NCI-H526 treated with DMSO at 0.1 percent for 48 hours (cell line): ENCODE results near the gene PLEKHG3.

Experiments
- DNase-seq: peaks from one replicate; lab custom pipeline; 2025; lab: John Stamatoyannopoulos, UW

The PLEKHG3 gene

DNA sequence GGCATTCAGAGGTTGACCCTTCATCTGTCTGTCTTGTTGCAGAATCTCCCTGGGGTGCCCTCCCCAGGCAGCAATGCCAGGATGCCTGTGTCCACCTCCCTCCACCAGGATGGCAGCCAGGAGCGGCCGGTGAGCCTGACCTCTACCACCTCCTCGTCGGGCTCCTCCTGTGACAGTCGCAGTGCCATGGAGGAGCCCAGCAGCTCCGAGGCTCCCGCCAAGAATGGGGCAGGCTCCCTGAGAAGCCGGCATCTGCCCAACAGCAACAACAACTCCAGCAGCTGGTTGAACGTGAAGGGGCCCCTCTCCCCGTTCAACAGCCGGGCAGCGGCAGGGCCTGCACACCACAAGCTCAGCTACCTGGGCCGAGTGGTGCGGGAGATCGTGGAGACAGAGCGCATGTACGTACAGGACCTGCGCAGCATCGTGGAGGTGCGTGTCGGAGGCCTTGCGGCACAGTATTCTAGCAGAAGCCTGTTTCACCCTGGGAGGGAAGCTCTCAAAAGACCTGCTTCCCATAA, 23.4 kb downstream of the PLEKHG3 start:
- DNase-seq: no peak

- no peak for DNase-seq
These were observed 23.9 kb downstream of the PLEKHG3 start for GRCh38 chr14:64728106-64728505.

- DNase-seq: no peak
These were observed 24.6 kb downstream of the PLEKHG3 start for GRCh38 chr14:64728856-64729255.

DNA sequence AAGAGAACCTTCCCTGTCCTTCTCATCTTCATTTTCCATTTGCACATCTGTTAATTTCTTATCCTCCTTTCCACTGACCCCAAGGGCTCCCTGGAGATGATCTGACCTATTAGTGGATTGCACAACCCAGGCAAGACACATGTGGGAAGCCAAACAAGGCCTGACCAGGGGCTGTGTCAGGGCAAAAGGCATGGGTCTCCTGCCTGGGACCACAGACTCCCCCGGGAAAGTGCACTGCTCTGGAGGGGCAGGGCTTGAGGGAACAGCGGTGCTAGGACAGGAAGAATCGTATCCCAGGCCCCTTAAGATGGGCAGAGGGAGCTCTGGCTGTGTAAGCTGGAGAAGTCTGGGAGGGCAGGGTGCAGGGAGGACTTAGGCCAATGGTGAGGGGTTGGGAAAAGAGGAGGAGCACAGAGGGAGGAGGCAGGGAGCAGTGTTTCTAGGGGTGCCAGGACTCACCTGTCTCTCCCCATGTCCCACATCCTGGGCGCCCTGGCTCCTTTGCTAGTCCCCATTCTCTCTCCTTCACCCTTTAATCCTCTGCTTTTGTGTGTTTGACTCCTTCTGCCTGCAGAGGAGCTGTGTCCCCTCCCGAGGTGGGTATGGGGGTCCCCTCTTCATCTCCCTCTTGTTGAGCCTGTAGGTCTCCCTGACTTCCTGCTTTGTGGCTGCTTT, 25.3 kb downstream of the PLEKHG3 start:
- DNase-seq: no peak

GRCh38 chr14:64730061-64730440, 25.8 kb downstream of the PLEKHG3 start:
- DNase-seq: no peak

GRCh38 chr14:64730681-64731080, 26.5 kb downstream of the PLEKHG3 start:
- DNase-seq: no peak

DNA sequence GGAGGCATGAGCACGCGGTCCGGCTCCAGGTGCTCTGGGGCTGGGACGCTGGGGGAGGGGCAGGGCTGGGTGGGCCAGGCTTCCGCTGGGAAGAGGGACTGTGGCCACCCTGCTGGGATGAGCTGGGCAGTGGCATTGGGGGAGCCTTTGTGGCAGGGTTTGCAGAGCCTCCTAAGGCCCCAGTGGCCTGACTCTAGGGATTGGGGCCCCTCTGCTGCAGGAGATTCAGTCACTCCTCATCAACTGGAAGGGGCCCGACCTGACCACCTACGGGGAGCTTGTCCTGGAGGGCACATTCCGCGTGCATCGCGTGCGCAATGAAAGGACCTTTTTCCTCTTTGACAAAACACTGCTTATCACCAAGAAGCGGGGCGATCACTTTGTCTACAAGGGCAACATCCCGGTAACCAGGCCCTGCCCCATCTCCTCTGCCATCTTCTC, 26.9 kb downstream of the PLEKHG3 start:
- DNase-seq: no peak

DNA sequence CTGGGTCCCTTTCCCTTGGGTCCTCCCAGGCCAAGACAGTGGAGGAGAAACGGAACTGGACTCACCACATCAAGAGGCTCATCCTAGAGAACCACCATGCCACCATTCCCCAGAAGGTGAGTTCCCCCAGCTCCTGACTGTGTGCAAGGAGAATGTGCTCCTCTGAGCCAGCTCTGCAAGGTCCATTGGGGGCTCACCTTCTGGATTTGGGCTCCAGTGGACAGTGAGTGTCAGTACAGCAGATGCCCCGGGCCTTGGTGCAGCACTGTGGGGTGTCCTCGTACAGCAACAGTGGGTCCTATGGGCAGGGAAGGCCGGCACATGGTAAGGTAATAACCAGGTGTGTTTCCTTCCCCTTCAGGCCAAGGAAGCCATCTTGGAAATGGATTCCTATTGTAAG, 27.8 kb downstream of the PLEKHG3 start:
- DNase-seq: no peak

DNA sequence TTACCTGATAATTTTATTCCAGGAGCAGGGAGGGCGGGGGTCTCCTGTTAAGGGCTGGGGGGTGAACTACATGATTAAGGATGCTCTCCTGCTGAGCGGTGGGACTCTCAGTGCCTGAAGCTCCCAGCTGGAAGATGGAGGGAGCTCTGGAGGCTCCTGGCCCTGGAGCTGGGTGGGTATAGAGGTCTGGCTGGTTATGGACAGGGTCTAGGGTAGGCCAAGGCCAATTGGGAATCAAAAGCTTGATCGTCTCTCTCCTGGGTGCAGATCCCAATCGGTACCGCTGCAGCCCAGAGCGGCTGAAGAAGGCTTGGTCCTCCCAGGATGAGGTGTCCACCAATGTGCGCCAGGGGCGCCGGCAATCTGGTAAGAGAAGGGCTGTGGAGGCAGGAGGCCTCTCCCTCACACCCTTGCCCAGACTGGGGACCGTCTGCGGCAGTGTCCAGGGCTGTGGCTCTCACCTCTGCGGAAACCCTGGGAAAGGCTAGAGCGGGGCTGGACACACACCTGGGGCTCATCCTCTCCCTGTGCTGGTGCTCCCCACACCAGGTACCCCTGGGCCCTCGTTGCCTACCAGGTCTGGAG, 28.4 kb downstream of the PLEKHG3 start:
- DNase-seq: no peak

DNA sequence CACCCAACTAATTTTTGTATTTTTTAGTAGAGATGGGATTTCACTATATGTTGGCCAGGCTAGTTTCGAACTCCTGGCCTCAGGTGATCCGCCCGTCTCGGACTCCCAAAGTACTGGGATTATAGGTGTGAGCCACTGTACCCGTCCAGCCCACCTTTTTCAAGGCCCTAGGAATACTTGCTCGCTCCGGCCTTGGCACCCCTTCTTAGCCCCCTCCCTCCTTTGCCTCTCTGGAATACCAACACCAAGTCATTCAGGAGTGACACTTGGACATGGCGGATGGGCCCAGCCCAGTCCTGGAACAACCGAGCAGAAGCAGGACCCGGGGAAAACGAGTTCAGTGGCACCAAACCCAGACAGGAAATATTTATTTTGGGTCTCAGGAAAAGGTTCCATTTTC, 29.1 kb downstream of the PLEKHG3 start:
- DNase-seq: no peak

DNA sequence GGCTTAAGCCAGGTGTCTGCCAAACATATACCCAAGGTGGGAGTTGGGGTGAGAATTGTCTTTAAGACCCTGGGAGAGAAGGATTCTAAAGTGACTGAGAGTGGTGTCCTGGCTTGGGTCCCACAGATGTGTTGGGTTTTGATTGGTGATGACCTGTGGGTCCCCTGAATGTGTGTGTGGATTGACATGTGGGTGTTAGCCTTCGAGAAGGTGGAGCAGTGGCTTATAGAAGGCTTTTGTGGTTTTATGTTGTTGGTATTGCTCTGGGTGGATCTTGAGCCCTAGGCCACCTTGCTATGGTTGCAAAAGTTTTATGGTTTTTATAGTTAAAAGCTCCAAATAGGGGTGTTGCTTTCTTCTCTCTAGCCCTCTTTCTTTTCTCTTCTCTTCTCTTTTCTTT, 29.7 kb downstream of the PLEKHG3 start:
- no peak for DNase-seq

DNA sequence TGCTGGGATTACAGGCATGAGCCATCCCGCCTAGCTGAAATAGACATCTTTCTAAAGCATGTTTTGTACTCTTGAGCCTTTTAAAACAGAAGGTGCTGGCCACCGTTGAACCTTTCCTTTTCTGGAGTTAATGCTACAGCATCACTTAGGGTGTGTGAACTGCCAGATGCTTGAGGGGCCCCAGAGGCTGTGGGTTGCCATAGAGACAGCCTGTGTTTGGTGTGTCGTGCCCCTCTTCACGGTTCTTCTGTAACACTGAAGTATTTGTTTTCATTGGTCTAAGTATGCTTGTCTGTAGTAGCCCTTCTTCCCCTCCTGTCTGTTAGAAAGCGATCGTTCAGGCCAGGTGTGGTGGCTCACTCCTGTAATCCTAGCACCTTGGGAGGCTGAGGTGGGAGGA, 30.8 kb downstream of the PLEKHG3 start:
- DNase-seq: no peak

DNA sequence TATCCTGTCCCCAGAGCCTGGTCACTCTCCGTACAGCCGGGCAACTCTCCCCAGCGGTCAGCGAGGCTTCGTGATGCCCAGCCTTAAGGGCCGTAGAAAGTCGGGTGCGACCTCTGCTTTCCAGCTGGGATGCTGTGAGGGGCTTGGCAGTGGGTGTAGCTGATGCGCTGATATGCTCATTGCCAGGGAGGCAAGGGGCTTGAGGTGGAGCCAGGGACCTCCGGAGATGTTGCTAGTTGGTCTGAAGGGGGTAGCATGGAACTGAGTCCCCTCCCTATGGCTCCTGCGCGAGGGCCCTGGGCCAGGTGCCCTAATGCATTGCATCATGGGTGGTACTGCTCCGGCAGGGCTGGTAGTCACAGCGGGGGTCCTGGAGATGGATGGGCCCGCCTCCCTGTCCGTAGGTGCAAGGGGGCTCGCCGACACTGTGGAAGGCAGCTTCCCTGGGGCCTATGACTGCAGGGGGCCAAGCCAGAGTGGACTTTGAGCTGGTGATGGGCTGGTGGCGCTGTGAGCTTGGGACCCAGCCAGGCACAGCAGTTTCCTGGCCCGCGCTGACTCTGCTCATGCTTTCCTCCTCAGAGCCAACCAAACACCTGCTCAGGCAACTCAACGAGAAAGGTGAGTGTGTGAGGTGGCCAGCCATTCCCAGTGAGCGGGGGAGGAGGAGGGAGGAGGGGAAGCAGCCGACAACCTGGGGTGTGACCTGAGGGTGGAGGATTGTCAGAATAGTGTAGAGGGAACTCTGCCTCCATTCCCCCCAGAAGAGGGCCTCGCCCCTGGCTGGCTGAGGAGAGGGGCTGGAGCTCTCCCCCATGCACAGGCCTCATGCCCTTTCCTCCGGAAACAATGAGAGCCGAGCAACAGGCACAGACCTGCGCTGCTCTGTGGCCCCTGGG, 32.3 kb downstream of the PLEKHG3 start:
- no peak for DNase-seq

DNA sequence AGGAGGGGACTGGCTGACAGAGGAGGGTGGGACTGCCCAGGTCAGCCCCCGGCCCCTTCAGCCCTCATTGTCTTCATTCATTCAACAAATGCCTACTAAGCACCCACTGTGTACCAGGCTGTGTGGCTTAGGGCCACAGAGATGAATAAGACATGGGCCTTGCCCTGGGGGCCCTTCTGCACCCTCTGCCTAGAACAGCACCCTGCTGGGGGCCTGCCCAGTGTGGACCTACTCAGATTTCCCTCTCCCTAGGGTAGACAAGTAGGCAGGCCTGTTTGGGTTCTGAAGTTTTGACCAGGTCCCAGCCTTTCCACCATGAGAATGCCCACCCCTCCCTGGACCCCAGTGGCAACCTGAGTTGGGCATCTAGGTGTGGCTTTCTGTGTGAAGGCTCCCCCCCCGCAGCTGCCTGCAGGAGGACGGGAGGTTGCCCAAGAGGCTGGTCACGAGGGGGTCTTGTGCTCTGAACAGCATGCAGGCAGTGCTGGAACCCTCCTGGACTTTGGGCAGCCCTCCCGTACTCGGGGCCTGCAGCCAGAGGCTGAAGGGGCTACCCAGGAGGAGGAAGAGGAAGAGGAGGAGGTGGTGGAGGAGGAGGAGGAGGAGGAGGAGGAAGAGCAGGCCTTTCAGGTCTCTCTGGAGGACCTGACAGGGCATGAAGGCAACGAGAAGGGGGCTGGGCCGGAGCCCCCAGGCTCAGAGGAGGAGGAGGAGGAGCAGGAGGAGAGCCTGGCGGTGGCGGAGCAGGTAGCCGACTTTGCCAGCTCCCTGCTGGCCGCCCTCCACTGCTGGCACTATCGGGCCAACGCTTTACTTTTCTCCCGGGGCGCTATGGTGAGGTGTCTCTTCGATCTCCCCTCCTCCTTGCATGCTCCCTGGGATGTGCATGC, 33.4 kb downstream of the PLEKHG3 start:
- no peak for DNase-seq

- no peak for DNase-seq
These were observed 34.1 kb downstream of the PLEKHG3 start for GRCh38 chr14:64738281-64738804.

DNA sequence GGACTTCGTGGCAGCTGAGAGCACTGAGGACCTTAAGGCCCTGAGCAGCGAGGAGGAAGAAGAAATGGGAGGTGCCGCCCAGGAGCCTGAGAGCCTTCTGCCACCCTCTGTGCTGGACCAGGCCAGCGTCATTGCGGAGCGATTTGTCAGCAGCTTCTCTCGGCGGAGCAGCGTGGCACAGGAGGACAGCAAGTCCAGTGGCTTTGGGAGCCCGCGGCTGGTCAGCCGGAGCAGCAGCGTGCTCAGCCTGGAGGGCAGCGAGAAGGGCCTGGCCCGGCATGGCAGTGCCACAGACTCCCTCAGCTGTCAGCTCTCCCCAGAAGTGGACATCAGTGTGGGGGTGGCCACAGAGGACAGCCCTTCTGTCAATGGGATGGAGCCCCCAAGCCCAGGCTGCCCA, 37.0 kb downstream of the PLEKHG3 start:
- DNase-seq: no peak

GRCh38 chr14:64741961-64742360, 37.7 kb downstream of the PLEKHG3 start:
- no peak for DNase-seq

GRCh38 chr14:64743061-64743460, 38.8 kb downstream of the PLEKHG3 start:
- no peak for DNase-seq

DNA sequence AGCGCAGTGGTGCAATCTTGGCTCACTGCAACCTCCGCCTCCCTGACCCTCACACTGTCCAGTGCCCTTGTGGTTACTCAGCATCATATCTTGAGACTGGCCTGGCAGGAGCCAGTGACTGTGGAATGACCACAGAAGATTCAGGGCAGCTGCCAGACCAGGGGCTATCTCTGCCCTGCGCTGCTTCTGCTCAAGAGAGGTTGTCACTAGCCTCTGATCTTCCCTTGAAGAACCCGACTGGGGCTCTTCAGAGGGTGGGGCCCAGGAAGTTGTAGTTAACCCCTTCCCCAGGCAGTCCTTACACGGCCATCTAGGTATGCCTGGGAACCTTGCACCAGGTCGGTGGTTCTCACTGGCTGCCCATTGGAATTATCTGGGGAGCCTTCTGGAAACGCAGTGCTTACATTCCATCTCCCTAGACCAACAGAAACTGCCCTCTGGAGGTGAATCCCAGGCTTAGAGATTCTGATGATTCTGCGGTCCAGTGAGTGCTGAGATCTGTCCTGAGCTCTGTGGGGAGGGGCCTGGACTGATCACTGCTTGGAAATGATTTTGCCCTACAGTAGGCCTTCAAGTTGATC, 41.4 kb downstream of the PLEKHG3 start:
- DNase-seq: no peak

- DNase-seq: no peak
These were observed 42.4 kb downstream of the PLEKHG3 start for GRCh38 chr14:64746298-64747250.
